Mesenchymal stem cell (in vitro differentiated cells and primary cell): ENCODE measurements around the gene DEFB127.

ENCODE experiments used
- DNase-seq: peaks from one replicate; pipeline ENCODE4 v3.0.0-alpha.2; 2013
- H2AFZ ChIP-seq: one replicate; pipeline ENCODE4 v1.6.1; 2013; ENCODE audit warnings: low read depth, mild to moderate bottlenecking, control low read depth, inconsistent platforms, low read length, moderate library complexity
- H2AK5ac ChIP-seq: 2 replicates; pipeline ENCODE4 v1.6.1; 2013; ENCODE audit warnings: low read length, moderate library complexity, mild to moderate bottlenecking, inconsistent platforms; ENCODE audit not compliant: severe bottlenecking
- H2BK120ac ChIP-seq: one replicate; pipeline ENCODE4 v1.6.1; 2013; ENCODE audit warnings: low read depth, mild to moderate bottlenecking, inconsistent platforms, low read length, moderate library complexity
- H2BK12ac ChIP-seq, 2 experiments: one replicate each; pipeline ENCODE4 v1.6.1; 2013; ENCODE audit warnings: inconsistent platforms in 2 of 2, low read length in 2 of 2, mild to moderate bottlenecking in 2 of 2, moderate library complexity in 2 of 2, control low read depth in 1 of 2
- H2BK15ac ChIP-seq: one replicate; pipeline ENCODE4 v1.6.1; 2013; ENCODE audit warnings: mild to moderate bottlenecking, low read depth, inconsistent platforms; ENCODE audit not compliant: poor library complexity, severe bottlenecking
- H2BK5ac ChIP-seq: 2 replicates; pipeline ENCODE4 v1.6.1; 2013; ENCODE audit warnings: low read depth, mild to moderate bottlenecking, low read length, control low read depth, inconsistent platforms; ENCODE audit not compliant: poor library complexity, severe bottlenecking
- H3K14ac ChIP-seq, 2 experiments: one replicate each; pipeline ENCODE4 v1.6.1; 2013; ENCODE audit warnings: inconsistent platforms in 2 of 2, low read length in 2 of 2, control low read depth in 1 of 2, mild to moderate bottlenecking in 1 of 2, moderate library complexity in 1 of 2
- H3K18ac ChIP-seq, 2 experiments: one replicate each; pipeline ENCODE4 v1.6.1; 2013; ENCODE audit warnings: inconsistent platforms in 2 of 2, low read length in 2 of 2, control low read depth in 1 of 2, low read depth in 1 of 2, mild to moderate bottlenecking in 1 of 2
- H3K23ac ChIP-seq, 2 experiments: one replicate each; pipeline ENCODE4 v1.6.1; 2013; ENCODE audit warnings: inconsistent platforms in 2 of 2, low read length in 2 of 2, mild to moderate bottlenecking in 2 of 2, moderate library complexity in 2 of 2, control low read depth in 1 of 2
- H3K27ac ChIP-seq: 2 replicates; pipeline ENCODE4 v1.5.1; 2013; ENCODE audit warnings: mild to moderate bottlenecking, moderate library complexity, low read length, control low read depth, inconsistent platforms; ENCODE audit not compliant: poor library complexity, severe bottlenecking
- H3K27me3 ChIP-seq, 2 experiments: 2 replicates each; pipeline versions ENCODE4 v1.6.1 to v1.7.0; 2013; ENCODE audit warnings: low read length in 2 of 2, mild to moderate bottlenecking in 2 of 2, moderate library complexity in 2 of 2, control low read depth in 1 of 2, inconsistent platforms in 1 of 2; ENCODE audit not compliant: control insufficient read depth in 1 of 2, insufficient read depth in 1 of 2
- H3K36me3 ChIP-seq, 2 experiments: 2 replicates each; pipeline versions ENCODE4 v1.6.1 to v1.7.0; 2013; ENCODE audit warnings: low read length in 2 of 2, control low read depth in 1 of 2, inconsistent platforms in 1 of 2, low read depth in 1 of 2, mild to moderate bottlenecking in 1 of 2; ENCODE audit not compliant: insufficient read depth in 2 of 2, control insufficient read depth in 1 of 2
- H3K4ac ChIP-seq, 2 experiments: one replicate each; pipeline ENCODE4 v1.6.1; 2013; ENCODE audit warnings: inconsistent platforms in 2 of 2, low read length in 2 of 2, mild to moderate bottlenecking in 2 of 2, moderate library complexity in 2 of 2, control low read depth in 1 of 2, low read depth in 1 of 2
- H3K4me1 ChIP-seq: 2 replicates; pipeline ENCODE4 v1.6.1; 2013; ENCODE audit warnings: low read depth, low read length, control low read depth; ENCODE audit not compliant: control insufficient read depth, insufficient read depth
- H3K4me2 ChIP-seq: 2 replicates; pipeline ENCODE4 v1.6.1; 2013; ENCODE audit warnings: low read length, mild to moderate bottlenecking, inconsistent platforms; ENCODE audit not compliant: poor library complexity, severe bottlenecking
- H3K4me3 ChIP-seq, 2 experiments: 2 replicates each; pipeline versions ENCODE4 v1.5.1 to v1.7.0; 2013; ENCODE audit warnings: low read length in 2 of 2, mild to moderate bottlenecking in 2 of 2, control low read depth in 1 of 2, low read depth in 1 of 2; ENCODE audit not compliant: insufficient read depth in 1 of 2
- H3K79me1 ChIP-seq: replicated peaks from 2 replicates; pipeline ENCODE4 v1.6.1; 2013; ENCODE audit warnings: mild to moderate bottlenecking, control low read depth, low read length, inconsistent platforms; ENCODE audit not compliant: poor library complexity, severe bottlenecking
- H3K9ac ChIP-seq: 2 replicates; pipeline ENCODE4 v1.7.0; 2013; ENCODE audit warnings: mild to moderate bottlenecking, low read length, moderate library complexity
- H3K9me3 ChIP-seq: 2 replicates; pipeline ENCODE4 v1.7.0; 2013; ENCODE audit warnings: mild to moderate bottlenecking, low read length; ENCODE audit not compliant: control insufficient read depth
- H4K8ac ChIP-seq: one replicate; pipeline ENCODE4 v1.6.1; 2013; ENCODE audit warnings: inconsistent platforms, mild to moderate bottlenecking, low read length, moderate library complexity
- H4K91ac ChIP-seq: one replicate; pipeline ENCODE4 v1.6.1; 2013; ENCODE audit warnings: mild to moderate bottlenecking, low read length, inconsistent platforms
- WGBS: methylation state at CpG from one replicate; pipeline ENCODE4 v1.1.7; 2013; ENCODE audit warnings: mixed read lengths; 5-methylcytosine and 5-hydroxymethylcytosine counted together

DEFB127 gene

DNA sequence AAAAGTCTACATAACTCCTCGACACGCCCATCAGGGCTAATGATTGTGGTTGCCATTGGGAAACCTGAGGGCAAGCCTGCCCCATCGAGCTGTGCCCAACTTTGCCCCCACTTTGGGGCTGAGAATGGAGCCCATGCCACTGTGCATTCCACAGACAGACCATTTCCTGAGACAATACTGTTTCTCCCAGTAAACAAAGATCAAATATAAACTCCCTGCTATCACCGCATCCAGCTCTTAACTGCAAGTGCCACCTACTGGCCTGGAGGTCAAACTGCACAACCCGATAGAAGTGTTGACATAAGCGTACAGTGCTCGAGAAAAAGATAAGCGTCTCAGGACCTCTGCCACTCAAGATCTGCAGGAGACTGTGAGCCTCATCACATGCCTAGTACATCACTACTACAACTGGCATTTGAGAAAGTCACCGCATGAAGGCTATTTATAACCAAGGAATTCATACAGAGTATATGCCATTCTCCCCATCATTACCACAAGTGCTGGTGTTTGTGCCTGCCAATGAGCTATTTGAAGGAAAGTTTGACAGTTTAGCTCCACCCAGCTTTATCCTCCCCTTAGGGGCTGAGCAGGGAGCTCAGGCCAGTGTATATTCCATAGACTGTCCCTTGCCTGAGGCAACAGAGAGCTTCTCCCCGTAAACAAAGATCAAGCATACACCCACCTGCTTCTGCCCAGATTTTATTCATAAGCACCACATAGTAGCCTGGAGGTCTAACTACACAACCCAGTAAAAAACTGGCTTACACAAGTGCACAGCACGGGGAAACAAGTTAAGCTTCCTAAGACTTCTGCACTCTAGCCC, 19.4 kb upstream of the DEFB127 start:
- Histone ChIP-seq H3K23ac (no peak overlapping the region), H3K4ac (no peak overlapping the region), H2BK15ac (no peak overlapping the region), H3K9ac (no peak overlapping the region), H2BK120ac (no peak overlapping the region), H3K79me1 (no peaks in the 10 kb centered on the region), H2AK5ac (no peak overlapping the region), H3K18ac (no peak overlapping the region), H2BK12ac (no peak overlapping the region), H3K4me2 (no peak overlapping the region), H3K14ac (no peak overlapping the region), H2BK5ac (no peak overlapping the region), H3K27ac (no peak overlapping the region), H3K4me1 (no peaks in the 10 kb centered on the region), H3K4me3 (no peak overlapping the region), H4K8ac (no peak overlapping the region), H3K36me3 (no peaks in the 10 kb centered on the region), H2AFZ (no peak overlapping the region), H4K91ac (no peak overlapping the region), H3K27me3 (peaks cover 4 to 9% of the 10 kb centered on the region in 2 experiments), H3K9me3 (peaks cover 8% of the 10 kb centered on the region)
- 72% methylated on average over 11 of the region's 11 CpGs for WGBS
- peak; percentile 1 for DNase-seq

DNA sequence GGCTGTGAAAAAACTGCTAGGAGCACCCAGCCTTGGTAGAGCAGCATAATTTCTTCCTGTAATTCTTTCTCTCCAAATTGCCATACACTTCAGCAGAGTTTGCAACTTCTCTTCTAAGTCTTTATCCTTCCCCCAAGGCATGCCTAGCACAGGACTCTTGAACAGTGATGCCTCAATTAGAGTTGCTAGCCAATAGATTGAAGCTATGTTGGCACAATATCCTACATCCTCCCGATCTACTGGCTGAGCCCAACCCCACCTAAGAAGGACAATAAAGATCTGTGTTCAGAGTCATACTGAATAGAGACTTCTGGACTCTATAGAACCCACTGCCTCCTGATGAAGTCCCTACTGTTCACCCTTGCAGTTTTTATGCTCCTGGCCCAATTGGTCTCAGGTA, 15.0 kb upstream of the DEFB127 start, which contains the start of gene DEFB126:
Gene DEFB126 (plus strand): TSS at position 301 of the 400 bp plus-strand sequence. CDS start 39 bp downstream, at position 340.
- no peak within 1 kb of the TSS for H3K27ac ChIP-seq
- H3K79me1 ChIP-seq: no peaks in the 10 kb centered on the region
- H2AK5ac ChIP-seq: no peak within 1 kb of the TSS
- 29% methylated on average over 1 of the region's 1 CpG for WGBS
- H2BK12ac ChIP-seq: no peak within 1 kb of the TSS
- H3K18ac ChIP-seq: no peak within 1 kb of the TSS
- no peak within 1 kb of the TSS for H2BK120ac ChIP-seq
- peaks cover 8% of the 10 kb centered on the region for H3K9me3 ChIP-seq
- H4K91ac ChIP-seq: no peak within 1 kb of the TSS
- H2BK5ac ChIP-seq: no peak within 1 kb of the TSS
- DNase-seq: no peak
- no peak within 1 kb of the TSS for H3K4ac ChIP-seq
- H3K36me3 ChIP-seq: no peaks in the 10 kb centered on the region
- no peak within 1 kb of the TSS for H3K9ac ChIP-seq
- no peak within 1 kb of the TSS for H3K4me2 ChIP-seq
- no peak within 1 kb of the TSS for H2AFZ ChIP-seq
- no peak within 1 kb of the TSS for H4K8ac ChIP-seq
- no peaks in the 10 kb centered on the region for H3K4me1 ChIP-seq
- H2BK15ac ChIP-seq: no peak within 1 kb of the TSS
- H3K4me3 ChIP-seq: no peak within 1 kb of the TSS
- H3K14ac ChIP-seq: no peak within 1 kb of the TSS
- peaks cover 17 to 18% of the 10 kb centered on the region in 2 experiments for H3K27me3 ChIP-seq
- no peak within 1 kb of the TSS for H3K23ac ChIP-seq

DNA sequence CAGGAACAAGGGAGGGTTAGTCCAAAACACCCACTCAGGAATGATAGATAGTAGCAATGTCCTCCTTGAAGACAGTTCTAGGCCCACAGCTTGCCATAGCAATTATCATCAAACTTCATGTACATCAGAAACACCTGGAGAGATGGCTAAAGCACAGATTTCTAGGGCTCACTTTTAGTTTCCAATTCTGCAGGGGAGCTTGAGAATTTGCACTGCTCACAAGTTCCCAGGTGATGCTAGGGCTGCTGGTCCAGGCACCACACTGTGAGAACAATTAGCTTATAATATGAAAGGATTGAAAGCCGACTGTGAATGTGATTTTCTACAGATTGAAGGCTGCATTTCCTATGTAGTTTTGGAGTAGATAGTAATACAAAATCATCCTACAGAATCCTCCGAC, 11.4 kb upstream of the DEFB127 start:
- no peak overlapping the region for H2AK5ac ChIP-seq
- no peak overlapping the region for H2BK120ac ChIP-seq
- peaks cover 20 to 24% of the 10 kb centered on the region in 2 experiments for H3K27me3 ChIP-seq
- H4K8ac ChIP-seq: no peak overlapping the region
- no peak overlapping the region for H4K91ac ChIP-seq
- H2BK15ac ChIP-seq: no peak overlapping the region
- H2AFZ ChIP-seq: no peak overlapping the region
- no peak for DNase-seq
- no peak overlapping the region for H3K4me2 ChIP-seq
- no peak overlapping the region for H3K4me3 ChIP-seq
- H3K79me1 ChIP-seq: no peaks in the 10 kb centered on the region
- H3K14ac ChIP-seq: no peak overlapping the region
- no peak overlapping the region for H3K27ac ChIP-seq
- no peak overlapping the region for H3K18ac ChIP-seq
- no peak overlapping the region for H2BK5ac ChIP-seq
- WGBS: no CpG with 5 or more reads among the region's 2 CpGs
- no peaks in the 10 kb centered on the region for H3K36me3 ChIP-seq
- no peak overlapping the region for H2BK12ac ChIP-seq
- H3K4me1 ChIP-seq: no peaks in the 10 kb centered on the region
- no peak overlapping the region for H3K23ac ChIP-seq
- no peaks in the 10 kb centered on the region for H3K9me3 ChIP-seq
- H3K4ac ChIP-seq: no peak overlapping the region
- no peak overlapping the region for H3K9ac ChIP-seq

DNA sequence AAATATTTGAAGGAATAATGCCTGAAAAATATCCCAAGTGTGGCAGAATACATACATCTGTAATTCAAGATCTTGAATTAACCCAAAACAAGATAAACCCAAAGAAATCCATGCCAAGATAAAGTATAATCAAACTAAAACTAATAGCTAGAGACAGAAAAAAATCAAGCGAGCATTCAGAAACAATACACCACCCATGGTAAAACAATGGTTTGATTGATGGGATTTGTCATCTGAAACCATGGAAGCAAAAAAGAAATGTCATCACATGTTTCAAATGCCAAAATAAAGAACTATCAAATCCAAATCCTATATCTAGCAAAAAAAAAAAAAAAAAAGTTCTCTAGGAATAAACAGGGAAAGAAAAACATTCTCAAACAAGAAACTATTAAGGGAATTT, 5.1 kb upstream of the DEFB127 start:
- no peak overlapping the region for H2BK5ac ChIP-seq
- DNase-seq: no peak
- no CpG with 5 or more reads among the region's 1 CpG for WGBS
- no peak overlapping the region for H2BK12ac ChIP-seq
- no peak overlapping the region for H2AFZ ChIP-seq
- no peak overlapping the region for H3K4ac ChIP-seq
- no peaks in the 10 kb centered on the region for H3K4me1 ChIP-seq
- no peaks in the 10 kb centered on the region for H3K36me3 ChIP-seq
- no peak overlapping the region for H3K4me2 ChIP-seq
- H3K27ac ChIP-seq: no peak overlapping the region
- no peak overlapping the region for H4K8ac ChIP-seq
- no peak overlapping the region for H3K23ac ChIP-seq
- H2BK120ac ChIP-seq: no peak overlapping the region
- H3K4me3 ChIP-seq: no peak overlapping the region
- no peak overlapping the region for H3K9ac ChIP-seq
- peaks cover 5 to 7% of the 10 kb centered on the region in 2 experiments for H3K27me3 ChIP-seq
- no peak overlapping the region for H3K14ac ChIP-seq
- no peak overlapping the region for H2BK15ac ChIP-seq
- H3K79me1 ChIP-seq: no peaks in the 10 kb centered on the region
- H3K9me3 ChIP-seq: no peaks in the 10 kb centered on the region
- H4K91ac ChIP-seq: no peak overlapping the region
- no peak overlapping the region for H3K18ac ChIP-seq
- H2AK5ac ChIP-seq: no peak overlapping the region
